ENCODE measurements around the gene TRAF6. TPM values are rescaled to one million over a fixed set of nuclear protein-coding genes. Genes with fewer than 3 reads are reported as not detected.
"Not testable (repeated sequence)": the region's sequence is repeated elsewhere in the genome, so short reads cannot be mapped to it uniquely, and the experiment has no call there.

TRAF6 gene, protein sequence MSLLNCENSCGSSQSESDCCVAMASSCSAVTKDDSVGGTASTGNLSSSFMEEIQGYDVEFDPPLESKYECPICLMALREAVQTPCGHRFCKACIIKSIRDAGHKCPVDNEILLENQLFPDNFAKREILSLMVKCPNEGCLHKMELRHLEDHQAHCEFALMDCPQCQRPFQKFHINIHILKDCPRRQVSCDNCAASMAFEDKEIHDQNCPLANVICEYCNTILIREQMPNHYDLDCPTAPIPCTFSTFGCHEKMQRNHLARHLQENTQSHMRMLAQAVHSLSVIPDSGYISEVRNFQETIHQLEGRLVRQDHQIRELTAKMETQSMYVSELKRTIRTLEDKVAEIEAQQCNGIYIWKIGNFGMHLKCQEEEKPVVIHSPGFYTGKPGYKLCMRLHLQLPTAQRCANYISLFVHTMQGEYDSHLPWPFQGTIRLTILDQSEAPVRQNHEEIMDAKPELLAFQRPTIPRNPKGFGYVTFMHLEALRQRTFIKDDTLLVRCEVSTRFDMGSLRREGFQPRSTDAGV
- 5.0 and 7.2 TPM in 2 replicates for total RNA-seq (2014; rRNA removed; shearing (Covaris generic))

DNA sequence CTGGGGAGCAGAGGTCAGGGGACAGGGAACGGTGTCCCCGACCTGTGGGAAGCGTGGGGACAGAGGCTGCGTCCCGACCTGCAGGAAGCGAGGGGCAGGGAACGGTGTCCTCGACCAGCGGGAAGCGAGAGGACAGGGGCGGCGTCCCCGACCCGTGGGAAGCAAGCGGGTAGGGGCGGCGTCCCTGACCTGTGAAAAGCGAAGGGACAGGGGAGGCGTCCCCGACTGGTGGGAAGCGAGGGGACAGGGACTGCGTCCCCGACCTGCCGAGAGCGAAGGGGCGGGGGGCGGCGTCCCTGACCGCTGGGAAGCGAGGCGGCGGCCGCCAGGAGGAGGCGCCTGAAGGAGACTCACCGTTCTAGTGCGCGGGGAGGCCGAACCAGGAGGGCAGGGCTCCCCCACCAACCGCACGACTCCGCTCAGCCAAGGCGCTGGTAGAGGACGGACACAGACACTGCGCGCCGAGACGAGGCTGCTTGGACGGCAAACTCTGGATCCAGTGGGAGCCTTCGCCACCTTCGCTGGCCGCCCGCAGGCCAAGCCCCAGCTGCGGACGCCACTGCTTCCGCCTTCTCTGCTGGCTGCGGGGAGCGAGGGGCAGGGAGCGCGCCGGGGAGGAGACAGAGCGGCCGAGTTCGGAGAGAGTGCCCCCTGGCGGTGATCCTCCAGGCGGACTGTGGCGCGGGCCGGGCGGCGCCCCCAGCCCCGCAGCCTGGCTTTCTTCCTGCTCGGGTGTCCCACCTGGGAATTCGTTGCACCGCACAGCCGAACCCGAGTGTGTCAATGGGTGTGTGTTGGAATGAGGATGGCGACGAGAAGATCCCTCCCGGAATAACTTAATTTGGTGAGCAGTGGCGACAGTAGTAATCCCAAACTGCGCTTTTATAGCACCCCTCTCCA is at the start of gene TRAF6:
Gene TRAF6 (minus strand): TSS at position 579 of the 900 bp plus-strand sequence. CDS start 8,757 bp downstream, outside the sequence.
- DNase-seq (ENCODE audit: low read depth): peak; percentile 79

- DNase-seq (ENCODE audit: low read depth): peak; percentile 7
Measured at GRCh38 chr11:36558571-36559413, 48.7 kb upstream of the TRAF6 start.

- DNase-seq (ENCODE audit: low read depth): no peak
Measured at GRCh38 chr11:36557991-36558390, 47.9 kb upstream of the TRAF6 start.

- DNase-seq (ENCODE audit: low read depth): not testable (repeated sequence)
Measured at GRCh38 chr11:36557390-36557789, 47.3 kb upstream of the TRAF6 start.

DNA sequence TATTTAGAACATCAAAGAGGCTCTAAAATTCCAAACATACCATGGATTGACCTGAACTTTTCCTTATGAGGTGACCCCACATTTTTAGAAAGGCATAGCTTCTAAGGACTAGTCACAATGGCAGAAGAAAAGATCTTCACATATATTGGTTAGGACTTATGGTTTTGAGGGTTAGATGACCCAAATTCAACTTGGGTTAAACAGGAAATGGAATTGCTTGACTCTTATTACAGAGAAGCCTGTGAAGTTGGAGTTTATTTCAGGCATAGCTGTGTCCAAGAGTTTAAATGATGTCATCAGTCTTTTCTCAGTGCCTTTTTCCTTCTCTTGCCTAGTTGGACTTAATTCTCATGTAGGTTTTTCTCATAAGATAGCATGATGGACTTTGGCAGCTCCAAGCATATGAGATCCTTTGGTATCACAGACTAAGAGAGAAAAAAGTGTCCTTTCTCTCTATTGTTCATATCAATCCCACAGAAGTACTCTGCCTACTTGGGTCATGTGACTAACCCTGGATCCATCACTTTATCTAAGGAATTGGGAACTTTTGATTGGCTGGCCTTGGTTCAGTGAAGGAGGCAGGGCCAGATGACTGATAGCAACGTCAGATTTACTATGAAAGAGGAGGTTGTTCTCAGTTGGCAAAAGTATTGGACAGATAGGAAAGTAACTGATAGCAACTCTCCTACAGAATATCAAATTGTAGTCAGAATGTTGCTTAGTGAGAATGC is 40.5 kb upstream of the TRAF6 start:
- DNase-seq (ENCODE audit: low read depth): no peak

- DNase-seq (ENCODE audit: low read depth): peak; percentile 52
Measured at GRCh38 chr11:36540998-36541397, 30.9 kb upstream of the TRAF6 start.

DNA sequence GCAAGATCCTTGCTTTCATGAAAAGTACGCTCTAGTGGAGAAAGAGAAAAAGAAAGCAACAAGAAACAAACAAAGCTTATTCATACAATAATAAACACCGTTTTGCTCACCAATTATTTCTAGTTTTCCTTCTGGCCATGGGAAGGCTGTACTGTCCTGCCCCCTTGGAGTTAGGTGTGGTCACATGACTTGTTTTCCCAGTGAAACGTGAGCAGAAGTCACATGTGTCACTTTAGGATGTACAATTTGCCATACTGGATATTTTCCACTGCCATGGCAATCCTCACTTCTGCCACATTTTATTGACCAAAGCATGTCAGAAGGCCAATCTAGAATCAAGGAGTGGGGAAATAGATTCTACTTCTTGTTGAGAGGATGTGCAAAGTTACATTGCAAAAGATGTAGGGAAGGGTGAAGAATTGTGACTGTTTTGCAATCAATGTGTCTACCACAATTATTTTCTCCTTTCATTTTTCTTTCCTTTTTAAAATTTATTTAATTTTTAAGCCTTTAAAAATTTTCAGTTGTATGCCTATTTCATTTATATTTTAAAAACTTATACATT is 24.3 kb upstream of the TRAF6 start:
- no peak for DNase-seq (ENCODE audit: low read depth)

GRCh38 chr11:36532941-36533601 is 23.0 kb upstream of the TRAF6 start:
- DNase-seq (ENCODE audit: low read depth): no peak

- no peak for DNase-seq (ENCODE audit: low read depth)
Measured at GRCh38 chr11:36530840-36531239, 20.8 kb upstream of the TRAF6 start.

- DNase-seq (ENCODE audit: low read depth): no peak
Measured at GRCh38 chr11:36513965-36514364, 3.9 kb upstream of the TRAF6 start.

DNA sequence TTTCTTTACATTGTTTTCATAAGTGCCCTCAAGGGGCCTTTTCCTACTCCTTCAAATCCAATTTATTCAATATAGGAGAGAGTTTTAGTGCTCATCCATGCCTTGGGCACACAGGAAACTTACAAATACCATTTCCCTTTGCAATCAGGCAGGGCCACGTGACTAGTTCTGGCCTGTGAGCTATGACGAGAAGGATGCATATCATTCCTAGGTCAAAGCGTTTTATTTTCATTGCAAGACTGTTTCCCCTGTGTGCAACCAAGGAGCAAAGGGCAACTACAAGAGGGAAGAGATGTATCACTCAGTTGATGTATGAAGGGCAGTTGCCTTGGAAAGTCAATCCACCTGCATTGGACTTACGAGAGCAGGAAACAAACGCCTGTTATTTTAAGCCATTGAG is 1.9 kb upstream of the TRAF6 start:
- DNase-seq (ENCODE audit: low read depth): no peak

GRCh38 chr11:36511062-36511461 is 990 bp upstream of the TRAF6 start:
- DNase-seq (ENCODE audit: low read depth): not testable (repeated sequence)

- no peak for DNase-seq (ENCODE audit: low read depth)
Measured at GRCh38 chr11:36510594-36510942, 496 bp upstream of the TRAF6 start.

- DNase-seq (ENCODE audit: low read depth): peak; percentile 24
Measured at GRCh38 chr11:36509201-36509639, 852 bp downstream of the TRAF6 start.

- no peak for DNase-seq (ENCODE audit: low read depth)
Measured at GRCh38 chr11:36508743-36509142, 1.3 kb downstream of the TRAF6 start.

- no peak for DNase-seq (ENCODE audit: low read depth)
Measured at GRCh38 chr11:36507824-36508489, 2.1 kb downstream of the TRAF6 start.

DNA sequence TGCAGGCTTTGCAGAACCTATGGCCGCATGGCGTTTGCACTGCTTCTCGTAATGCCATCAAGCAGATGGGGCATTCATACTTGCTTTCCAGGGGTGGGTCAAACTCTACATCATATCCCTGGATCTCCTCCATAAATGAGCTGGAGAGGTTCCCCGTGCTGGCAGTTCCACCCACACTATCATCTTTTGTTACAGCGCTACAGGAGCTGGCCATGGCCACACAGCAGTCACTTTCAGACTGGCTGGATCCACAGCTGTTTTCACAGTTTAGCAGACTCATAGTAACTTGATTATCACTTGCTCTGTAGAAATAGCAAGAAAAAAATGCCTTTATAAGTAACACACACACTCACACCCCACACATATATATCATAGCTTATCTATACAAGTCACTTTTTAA is 8.8 kb downstream of the TRAF6 start:
- DNase-seq (ENCODE audit: low read depth): no peak

DNA sequence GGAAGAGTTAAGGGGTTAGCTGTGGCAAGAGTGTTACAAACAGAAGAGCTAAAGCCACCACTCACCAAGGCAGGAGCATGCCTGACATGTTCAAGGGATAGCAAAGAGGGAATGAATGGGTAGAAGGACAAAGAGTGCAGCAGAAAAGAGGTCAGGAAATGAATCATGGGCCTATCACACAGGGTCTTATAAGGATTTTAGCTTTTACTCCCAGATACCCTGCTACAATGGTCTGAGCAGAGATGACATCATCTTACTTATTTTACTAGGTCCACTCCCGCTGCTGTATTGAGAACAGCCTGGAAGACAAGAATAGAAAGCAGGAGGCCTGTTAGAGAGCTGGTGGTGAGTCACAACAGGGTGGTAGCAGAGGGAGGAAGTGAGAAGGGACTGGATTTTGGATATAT is 9.8 kb downstream of the TRAF6 start:
- DNase-seq (ENCODE audit: low read depth): peak; percentile 90

DNA sequence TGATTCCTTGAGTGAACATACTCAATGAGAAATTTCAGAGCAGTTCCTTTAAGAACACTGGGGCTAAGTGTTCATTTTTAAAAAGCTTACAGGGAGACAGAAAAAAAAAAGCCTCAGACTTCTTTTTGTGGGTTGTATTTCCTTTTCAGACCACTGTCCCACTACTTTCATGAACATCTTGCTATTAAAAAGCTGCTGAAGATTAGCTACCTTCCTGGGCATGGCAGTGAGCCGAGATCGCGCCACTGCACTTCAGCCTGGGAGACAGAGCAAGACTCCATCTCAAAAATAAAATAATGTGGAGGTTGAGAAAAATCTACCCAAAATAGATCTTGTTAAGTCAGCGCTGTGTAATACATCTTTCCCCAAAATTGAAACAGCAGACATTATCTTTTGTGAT is 10.8 kb downstream of the TRAF6 start:
- DNase-seq (ENCODE audit: low read depth): no peak

Measured in RPMI7951 (cell line).